Measurements from ENCODE around the gene TMEM98. TPM values are rescaled to one million over a fixed set of nuclear protein-coding genes. Genes with fewer than 3 reads are reported as not detected.

Gene TMEM98
- total and polyA plus RNA-seq, 9 of the 15 experiments (the other 6 are each of a cell fraction or from before 2014, with no cell fraction given): 33.5 to 164 (median 84.7) TPM

GRCh38 chr17:32894245-32894644 lies 33.7 kb upstream of the TMEM98 start (continued):
- TF ChIP-seq FOXA3 (CRISPR knock-in tag; conservative IDR thresholded peaks at IDR 0.05 in 1 of 2, IDR thresholded peaks at IDR 0.05 in 1 of 2) (no peak), TARDBP (IDR thresholded peaks at IDR 0.05) (no peak), CHD1 (IDR thresholded peaks at IDR 0.05; ENCODE audit: low read length) (no peak), MEF2A (IDR thresholded peaks at IDR 0.05; ENCODE audit: control insufficient read depth, low read depth, low read length) (no peak), RBM14 (IDR thresholded peaks at IDR 0.05; ENCODE audit: borderline replicate concordance, insufficient read depth, low read depth, low read length) (no peak), SAFB (IDR thresholded peaks at IDR 0.05; ENCODE audit: borderline replicate concordance, low read depth, low read length) (no peak), BRCA1 (IDR thresholded peaks at IDR 0.05) (no peak), BRCA1 (CRISPR knock-in tag; IDR thresholded peaks at IDR 0.05) (no peak), FOXJ3 (CRISPR knock-in tag; IDR thresholded peaks at IDR 0.05) (no peak), SNAPC5 (CRISPR knock-in tag; IDR thresholded peaks at IDR 0.05) (no peak), SRSF9 (IDR thresholded peaks at IDR 0.05; ENCODE audit: borderline replicate concordance, low read depth, low read length) (no peak), HOXB6 (CRISPR knock-in tag; IDR thresholded peaks at IDR 0.05; ENCODE audit: borderline replicate concordance) (no peak), GATA2 (CRISPR knock-in tag; IDR thresholded peaks at IDR 0.05) (no peak; the same call in 1 of the 2 replicates), FOSL1 (tag; conservative IDR thresholded peaks at IDR 0.05) (peak; percentile 61), NR0B1 (IDR thresholded peaks at IDR 0.05; ENCODE audit: partially characterized antibody) (no peak), RNF219 (CRISPR knock-in tag; IDR thresholded peaks at IDR 0.05) (no peak), RAD21 (CRISPR knock-in tag; conservative IDR thresholded peaks at IDR 0.05 in 1 of 2, IDR thresholded peaks at IDR 0.05 in 1 of 2) (no peak)
- TF ChIP-seq, protein P1, sequence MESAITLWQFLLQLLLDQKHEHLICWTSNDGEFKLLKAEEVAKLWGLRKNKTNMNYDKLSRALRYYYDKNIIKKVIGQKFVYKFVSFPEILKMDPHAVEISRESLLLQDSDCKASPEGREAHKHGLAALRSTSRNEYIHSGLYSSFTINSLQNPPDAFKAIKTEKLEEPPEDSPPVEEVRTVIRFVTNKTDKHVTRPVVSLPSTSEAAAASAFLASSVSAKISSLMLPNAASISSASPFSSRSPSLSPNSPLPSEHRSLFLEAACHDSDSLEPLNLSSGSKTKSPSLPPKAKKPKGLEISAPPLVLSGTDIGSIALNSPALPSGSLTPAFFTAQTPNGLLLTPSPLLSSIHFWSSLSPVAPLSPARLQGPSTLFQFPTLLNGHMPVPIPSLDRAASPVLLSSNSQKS (CRISPR knock-in tag; IDR thresholded peaks at IDR 0.05): no peak
- TF ChIP-seq, protein P2, sequence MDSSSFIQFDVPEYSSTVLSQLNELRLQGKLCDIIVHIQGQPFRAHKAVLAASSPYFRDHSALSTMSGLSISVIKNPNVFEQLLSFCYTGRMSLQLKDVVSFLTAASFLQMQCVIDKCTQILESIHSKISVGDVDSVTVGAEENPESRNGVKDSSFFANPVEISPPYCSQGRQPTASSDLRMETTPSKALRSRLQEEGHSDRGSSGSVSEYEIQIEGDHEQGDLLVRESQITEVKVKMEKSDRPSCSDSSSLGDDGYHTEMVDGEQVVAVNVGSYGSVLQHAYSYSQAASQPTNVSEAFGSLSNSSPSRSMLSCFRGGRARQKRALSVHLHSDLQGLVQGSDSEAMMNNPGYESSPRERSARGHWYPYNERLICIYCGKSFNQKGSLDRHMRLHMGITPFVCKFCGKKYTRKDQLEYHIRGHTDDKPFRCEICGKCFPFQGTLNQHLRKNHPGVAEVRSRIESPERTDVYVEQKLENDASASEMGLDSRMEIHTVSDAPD (CRISPR knock-in tag; IDR thresholded peaks at IDR 0.05): no peak
- TF ChIP-seq, protein P3, sequence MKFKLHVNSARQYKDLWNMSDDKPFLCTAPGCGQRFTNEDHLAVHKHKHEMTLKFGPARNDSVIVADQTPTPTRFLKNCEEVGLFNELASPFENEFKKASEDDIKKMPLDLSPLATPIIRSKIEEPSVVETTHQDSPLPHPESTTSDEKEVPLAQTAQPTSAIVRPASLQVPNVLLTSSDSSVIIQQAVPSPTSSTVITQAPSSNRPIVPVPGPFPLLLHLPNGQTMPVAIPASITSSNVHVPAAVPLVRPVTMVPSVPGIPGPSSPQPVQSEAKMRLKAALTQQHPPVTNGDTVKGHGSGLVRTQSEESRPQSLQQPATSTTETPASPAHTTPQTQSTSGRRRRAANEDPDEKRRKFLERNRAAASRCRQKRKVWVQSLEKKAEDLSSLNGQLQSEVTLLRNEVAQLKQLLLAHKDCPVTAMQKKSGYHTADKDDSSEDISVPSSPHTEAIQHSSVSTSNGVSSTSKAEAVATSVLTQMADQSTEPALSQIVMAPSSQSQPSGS (CRISPR knock-in tag; IDR thresholded peaks at IDR 0.05): no peak

Measured in K562 (cell line).